Hepatocyte (in vitro differentiated cells): Measurements from ENCODE around the gene JARID2.

ENCODE experiments used
- EZH2 ChIP-seq: fragments of 200-600 bp; sonication (generic); IDR thresholded peaks from 2 replicates; pipeline ENCODE4 v1.6.1; 2016; ENCODE audit warnings: antibody characterized with exemption, mild to moderate bottlenecking, borderline replicate concordance
- TF ChIP-seq, protein P1 (sequence below): fragments of 200-600 bp; sonication (generic); IDR thresholded peaks from 2 replicates; pipeline ENCODE4 v1.5.1; 2016; ENCODE audit warnings: antibody characterized with exemption, mild to moderate bottlenecking; ENCODE audit not compliant: poor library complexity

DNA sequence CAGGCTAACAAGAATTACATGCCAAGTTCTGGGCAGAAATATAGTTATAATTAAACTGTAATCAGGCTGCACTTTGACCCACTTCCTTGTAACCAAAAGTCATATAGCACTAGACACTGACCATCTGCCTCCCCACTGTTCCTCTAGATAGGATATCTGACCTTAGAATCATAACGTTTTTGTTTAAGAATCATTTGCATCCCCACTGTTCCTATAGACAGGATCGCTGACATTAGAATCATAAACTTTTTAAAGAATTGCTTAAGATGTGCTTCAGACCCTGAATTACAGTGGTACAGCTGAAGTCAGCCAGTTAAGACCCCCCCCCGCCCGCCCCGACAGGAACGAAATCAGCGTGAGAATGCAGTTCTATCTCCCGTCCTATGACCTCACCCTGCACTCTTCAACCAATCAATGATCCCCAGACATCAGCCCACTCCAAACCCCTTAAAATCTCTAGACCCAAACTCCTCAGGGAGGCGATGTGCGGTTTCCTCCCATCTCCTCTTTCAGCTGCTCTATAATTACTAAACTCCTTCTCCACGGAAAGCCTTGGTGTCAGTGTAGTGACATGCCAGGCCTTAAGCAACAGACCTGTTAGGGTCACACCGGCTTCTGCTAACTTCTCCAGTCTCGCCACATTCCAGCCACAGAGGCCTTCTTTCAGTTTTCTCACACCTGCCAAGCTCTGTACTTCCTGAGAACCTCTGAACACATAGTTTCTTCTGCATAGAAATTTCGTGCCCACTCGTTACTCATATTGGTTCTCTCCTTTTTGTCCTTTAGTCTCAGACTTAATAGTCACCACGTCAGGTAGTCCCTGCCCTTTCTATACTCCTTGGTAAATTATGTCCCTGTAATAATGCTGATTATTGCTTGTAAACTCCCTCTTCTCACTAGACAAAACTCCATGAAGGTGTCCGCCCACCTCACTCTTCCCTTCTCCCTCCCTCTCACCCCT, 323.4 kb downstream of the JARID2 start:
- no peak for TF ChIP-seq EZH2
- TF ChIP-seq, protein P1, sequence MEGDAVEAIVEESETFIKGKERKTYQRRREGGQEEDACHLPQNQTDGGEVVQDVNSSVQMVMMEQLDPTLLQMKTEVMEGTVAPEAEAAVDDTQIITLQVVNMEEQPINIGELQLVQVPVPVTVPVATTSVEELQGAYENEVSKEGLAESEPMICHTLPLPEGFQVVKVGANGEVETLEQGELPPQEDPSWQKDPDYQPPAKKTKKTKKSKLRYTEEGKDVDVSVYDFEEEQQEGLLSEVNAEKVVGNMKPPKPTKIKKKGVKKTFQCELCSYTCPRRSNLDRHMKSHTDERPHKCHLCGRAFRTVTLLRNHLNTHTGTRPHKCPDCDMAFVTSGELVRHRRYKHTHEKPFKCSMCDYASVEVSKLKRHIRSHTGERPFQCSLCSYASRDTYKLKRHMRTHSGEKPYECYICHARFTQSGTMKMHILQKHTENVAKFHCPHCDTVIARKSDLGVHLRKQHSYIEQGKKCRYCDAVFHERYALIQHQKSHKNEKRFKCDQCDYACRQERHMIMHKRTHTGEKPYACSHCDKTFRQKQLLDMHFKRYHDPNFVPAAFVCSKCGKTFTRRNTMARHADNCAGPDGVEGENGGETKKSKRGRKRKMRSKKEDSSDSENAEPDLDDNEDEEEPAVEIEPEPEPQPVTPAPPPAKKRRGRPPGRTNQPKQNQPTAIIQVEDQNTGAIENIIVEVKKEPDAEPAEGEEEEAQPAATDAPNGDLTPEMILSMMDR, result no peak
